Measurements from ENCODE around the gene SLC35A5.
"Not testable (repeated sequence)": the region's sequence is repeated elsewhere in the genome, so short reads cannot be mapped to it uniquely, and the experiment has no call there.

SLC35A5 gene

DNA sequence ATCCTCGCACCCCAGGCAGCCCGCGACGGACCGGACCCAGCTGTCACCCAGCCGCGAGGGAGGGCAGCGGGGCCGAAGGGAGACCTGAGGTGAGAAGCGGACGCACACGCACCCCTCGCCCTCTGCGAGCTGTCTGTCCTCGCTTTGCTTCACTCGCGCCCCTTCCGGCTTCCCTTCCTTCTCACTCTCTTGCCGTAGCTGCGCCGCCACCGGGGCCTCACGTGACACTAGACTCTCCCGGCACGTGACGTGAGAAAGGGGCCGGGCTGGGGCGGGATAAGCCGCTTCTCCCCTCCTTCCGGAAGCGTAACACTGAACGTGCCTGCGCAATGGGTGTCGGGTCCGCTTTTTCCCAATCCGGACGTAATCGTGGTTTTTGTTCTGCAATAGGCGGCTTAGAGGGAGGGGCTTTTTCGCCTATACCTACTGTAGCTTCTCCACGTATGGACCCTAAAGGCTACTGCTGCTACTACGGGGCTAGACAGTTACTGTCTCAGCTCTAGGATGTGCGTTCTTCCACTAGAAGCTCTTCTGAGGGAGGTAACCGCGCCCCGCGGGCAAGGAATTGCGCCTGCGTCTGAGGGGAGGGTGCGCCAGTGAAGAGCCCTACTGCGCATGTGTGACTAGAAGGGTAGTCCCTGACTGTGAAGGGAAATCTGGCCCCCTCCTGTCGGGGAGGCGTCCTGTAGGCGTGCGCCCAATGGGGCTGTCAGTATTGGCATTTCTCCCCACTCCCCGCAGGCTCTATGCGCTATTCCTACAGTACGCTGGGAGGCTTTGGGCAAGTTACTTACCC is at the start of gene SLC35A5, which contains the start of gene ATG3:
Gene SLC35A5, plus strand, starts transcription at position 312 of the 796 bp plus-strand sequence. CDS start 1,359 bp downstream, outside the sequence.
Gene ATG3, minus strand, starts transcription at position 229 of the 796 bp plus-strand sequence. CDS start 434 bp downstream, outside the sequence.
- in situ Hi-C loops (cut with HindIII; ENCODE audit: low sequenced_read_pairs): no loop called here

DNA sequence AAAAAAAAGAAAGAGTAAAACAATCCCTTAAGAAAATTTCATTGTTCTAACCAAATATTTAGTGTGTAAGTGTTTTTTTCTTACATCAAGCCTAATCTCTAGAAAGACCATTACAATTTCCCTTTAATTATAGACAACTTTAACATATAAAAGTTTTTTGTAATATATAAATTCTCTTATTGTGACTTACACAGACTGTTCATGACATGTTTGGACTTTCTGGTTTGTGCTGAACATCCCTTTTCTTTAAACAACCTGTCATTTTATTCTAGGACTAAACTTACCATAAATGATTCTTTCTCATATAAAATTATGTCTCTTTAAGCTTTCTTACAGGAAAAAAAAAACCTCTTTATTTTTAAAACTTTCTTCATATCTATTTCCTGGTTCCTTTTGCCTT is 49.5 kb upstream of the SLC35A5 start:
- in situ Hi-C loops (cut with HindIII; ENCODE audit: low sequenced_read_pairs): loop anchor here (25.0 kb wide), 1 partner anchor 200 kb away; no protein-coding TSS in a partner anchor

DNA sequence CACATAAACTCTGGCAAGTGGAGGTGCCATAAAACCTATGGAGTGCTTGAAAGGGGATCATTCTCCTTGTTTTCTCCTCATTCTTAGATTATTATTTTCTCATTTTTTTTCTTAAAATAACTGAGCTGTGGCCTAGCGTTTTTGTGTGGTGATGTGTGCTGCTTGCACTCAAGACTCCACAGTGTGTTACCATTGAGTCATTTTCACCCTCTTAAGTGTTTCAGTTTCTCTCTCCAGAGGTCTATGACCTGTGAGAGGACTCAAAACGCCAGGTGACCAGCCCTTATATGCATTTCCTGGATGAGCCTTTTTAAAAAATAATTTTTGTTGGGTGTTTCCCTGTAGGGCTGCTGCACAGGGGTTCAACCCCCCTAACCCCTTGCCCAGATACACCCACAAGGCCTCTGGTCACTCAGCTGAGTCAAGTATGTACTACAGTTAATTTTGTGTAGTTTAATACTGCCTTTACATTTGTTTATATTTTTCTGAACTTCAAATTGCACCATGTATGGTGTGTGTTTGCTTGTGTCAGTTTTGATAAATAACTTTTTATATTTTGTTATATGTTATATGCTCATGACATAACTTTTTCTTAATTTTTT is 47.2 kb upstream of the SLC35A5 start:
- in situ Hi-C loops (cut with HindIII; ENCODE audit: low sequenced_read_pairs): loop anchor here (25.0 kb wide), 1 partner anchor 202 kb away; no protein-coding TSS in a partner anchor

- in situ Hi-C loops (cut with HindIII; ENCODE audit: low sequenced_read_pairs): loop anchor here (25.0 kb wide), 1 partner anchor 207 kb away; no protein-coding TSS in a partner anchor
Measured at GRCh38 chr3:112518970-112519369, 42.9 kb upstream of the SLC35A5 start.

DNA sequence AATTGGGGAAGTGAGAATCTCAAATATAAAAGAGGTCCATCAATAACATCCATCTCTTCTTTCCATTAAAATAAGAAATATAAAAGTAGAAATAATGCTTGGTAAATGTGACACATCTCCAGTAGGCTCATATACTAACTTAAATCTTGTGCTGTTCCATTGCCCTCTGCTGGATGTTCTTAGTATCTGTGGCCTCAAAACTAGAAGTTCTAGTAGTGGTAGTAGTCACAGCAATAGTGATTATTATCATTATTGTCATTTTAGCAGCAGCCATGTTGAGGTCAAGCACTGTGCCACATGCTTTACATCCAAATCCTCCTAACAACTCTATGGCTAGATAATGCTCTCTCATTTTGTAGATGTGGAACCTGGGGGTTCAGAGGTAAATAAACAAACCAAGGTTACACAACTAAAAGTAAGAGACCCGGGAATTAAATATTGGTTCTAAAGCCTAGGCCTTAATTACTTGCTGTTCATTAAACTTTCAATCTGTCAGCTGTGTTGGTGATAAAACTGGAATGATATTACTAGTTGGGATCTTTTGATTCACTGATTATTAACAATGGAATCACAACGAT is 42.3 kb upstream of the SLC35A5 start:
- in situ Hi-C loops (cut with HindIII; ENCODE audit: low sequenced_read_pairs): loop anchor here (25.0 kb wide), 1 partner anchor 207 kb away; no protein-coding TSS in a partner anchor

DNA sequence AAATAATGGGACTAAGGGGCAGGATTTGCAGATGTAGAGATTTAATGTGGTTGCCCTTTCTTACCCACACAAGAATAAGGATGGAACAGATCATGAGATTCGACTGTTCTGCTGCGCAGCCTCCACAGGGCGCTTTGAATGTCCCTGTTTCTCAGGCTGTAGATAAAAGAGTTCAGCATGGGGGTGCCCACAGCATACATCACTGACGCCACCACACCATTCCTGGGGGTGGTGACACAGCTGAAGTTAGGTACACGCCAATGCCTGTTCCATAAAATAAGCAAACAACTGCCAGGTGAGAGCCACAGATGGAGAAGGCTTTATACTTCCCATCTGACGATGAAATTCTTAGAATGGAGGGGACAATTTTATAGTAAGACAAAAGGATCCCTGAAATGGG is 37.7 kb upstream of the SLC35A5 start:
- in situ Hi-C loops (cut with HindIII; ENCODE audit: low sequenced_read_pairs): loop anchor here (25.0 kb wide), 1 partner anchor 212 kb away; no protein-coding TSS in a partner anchor

GRCh38 chr3:112530573-112530972 is 31.3 kb upstream of the SLC35A5 start:
- in situ Hi-C loops (cut with HindIII; ENCODE audit: low sequenced_read_pairs): no loop called here

DNA sequence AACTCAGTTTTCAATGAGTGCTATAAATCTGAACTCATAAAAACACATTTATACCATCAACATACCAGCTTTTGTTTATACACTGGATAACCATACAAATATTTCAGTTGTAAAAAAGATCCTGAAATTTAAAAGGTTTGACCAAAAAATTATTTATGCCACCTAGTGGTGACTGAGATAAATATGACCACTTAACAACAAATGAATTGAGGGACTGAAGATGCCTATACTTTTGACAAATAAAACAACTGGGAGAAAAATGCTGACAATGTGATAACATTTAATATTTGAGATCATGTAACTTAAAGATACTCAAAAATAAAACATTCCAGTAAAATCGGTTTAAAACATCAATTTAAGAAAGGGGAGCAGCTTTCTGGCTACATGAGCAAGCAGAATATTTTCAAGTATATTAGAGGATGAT is 30.5 kb upstream of the SLC35A5 start:
- in situ Hi-C loops (cut with HindIII; ENCODE audit: low sequenced_read_pairs): no loop called here

GRCh38 chr3:112539825-112540650 is 21.8 kb upstream of the SLC35A5 start:
- in situ Hi-C loops (cut with HindIII; ENCODE audit: low sequenced_read_pairs): loop anchor here (5.0 kb wide), 1 partner anchor 33 kb away; no protein-coding TSS in a partner anchor

- in situ Hi-C loops (cut with HindIII; ENCODE audit: low sequenced_read_pairs): no loop called here
Measured at GRCh38 chr3:112546216-112546759, 15.6 kb upstream of the SLC35A5 start.

GRCh38 chr3:112550859-112551258 is 11.0 kb upstream of the SLC35A5 start:
- in situ Hi-C loops (cut with HindIII; ENCODE audit: low sequenced_read_pairs): no loop called here

GRCh38 chr3:112555535-112556170 is 6.2 kb upstream of the SLC35A5 start:
- in situ Hi-C loops (cut with HindIII; ENCODE audit: low sequenced_read_pairs): no loop called here

DNA sequence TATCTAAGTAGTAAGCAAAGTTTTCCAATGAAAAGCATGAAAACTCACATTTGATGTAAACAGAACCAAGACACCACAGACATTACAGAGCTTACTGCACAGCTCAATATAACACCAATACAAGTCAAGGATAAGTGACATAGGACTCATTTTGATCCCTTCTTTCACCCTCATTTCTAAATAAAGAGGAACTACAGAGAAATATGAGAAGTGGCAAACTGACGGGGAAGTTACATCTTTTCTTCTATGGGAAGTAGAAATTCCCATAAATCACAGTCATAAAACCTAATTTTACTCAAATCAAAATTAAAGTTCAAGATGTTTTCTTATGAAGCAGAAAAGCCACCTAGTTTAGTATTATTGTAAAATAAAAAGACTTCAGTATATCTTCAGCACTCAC is 3.9 kb upstream of the SLC35A5 start:
- in situ Hi-C loops (cut with HindIII; ENCODE audit: low sequenced_read_pairs): no loop called here

DNA sequence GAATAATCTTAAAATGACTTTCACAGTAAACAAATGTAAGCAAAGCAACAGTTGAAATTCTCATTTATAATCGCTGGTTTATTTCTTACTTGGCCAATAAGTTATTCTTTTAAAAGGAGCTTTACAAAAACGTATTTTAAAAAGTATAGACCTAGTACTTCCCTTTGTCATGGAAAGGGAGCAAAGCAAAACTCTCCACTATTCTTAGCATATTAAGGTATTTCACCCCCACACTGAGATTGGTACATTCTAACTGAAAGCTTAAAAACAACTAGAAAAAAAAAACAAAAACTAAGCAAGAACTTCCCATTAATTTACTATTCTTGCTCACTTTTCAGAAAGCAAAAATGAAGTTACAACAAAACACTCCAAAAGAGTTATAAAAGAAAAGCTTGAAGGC is 1.5 kb upstream of the SLC35A5 start:
- in situ Hi-C loops (cut with HindIII; ENCODE audit: low sequenced_read_pairs): no loop called here

DNA sequence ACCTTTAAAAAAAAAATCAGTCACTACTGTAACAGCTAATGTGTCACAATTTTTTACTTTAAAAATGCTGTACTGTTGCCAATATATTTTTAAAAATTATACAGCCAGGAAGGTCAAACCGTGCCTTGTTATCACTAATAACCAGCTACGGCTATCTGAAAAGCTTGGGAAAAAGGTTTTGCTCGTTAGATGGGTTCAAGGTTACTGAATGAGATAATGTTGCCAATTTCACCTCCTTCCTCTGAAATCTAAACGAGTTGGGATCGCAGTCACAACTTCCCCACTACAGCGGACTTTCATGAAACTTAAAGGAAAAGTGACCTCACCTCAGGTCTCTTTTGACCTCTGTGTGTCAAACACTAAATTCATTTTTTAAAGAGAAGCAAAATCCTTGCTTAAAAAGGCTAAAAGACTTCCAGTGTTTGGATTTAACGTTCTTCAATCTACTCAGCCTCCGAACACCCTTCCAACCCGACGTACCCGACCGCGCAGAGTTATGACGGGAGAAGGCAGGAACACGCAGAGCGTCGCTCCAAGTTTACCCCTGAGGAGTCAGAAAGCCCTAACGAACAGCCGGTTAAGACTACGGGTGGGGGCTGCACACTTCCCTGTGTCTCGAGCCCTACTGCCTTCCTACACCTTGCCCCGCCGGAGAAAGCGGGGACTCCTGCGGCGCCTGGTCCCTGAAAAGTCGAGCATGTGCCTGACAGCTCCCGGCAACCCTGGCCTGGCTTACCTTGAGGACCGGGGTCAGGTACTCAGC is 943 bp upstream of the SLC35A5 start:
- in situ Hi-C loops (cut with HindIII; ENCODE audit: low sequenced_read_pairs): no loop called here

GRCh38 chr3:112561484-112561733 is 436 bp upstream of the SLC35A5 start:
- in situ Hi-C loops (cut with HindIII; ENCODE audit: low sequenced_read_pairs): no loop called here

DNA sequence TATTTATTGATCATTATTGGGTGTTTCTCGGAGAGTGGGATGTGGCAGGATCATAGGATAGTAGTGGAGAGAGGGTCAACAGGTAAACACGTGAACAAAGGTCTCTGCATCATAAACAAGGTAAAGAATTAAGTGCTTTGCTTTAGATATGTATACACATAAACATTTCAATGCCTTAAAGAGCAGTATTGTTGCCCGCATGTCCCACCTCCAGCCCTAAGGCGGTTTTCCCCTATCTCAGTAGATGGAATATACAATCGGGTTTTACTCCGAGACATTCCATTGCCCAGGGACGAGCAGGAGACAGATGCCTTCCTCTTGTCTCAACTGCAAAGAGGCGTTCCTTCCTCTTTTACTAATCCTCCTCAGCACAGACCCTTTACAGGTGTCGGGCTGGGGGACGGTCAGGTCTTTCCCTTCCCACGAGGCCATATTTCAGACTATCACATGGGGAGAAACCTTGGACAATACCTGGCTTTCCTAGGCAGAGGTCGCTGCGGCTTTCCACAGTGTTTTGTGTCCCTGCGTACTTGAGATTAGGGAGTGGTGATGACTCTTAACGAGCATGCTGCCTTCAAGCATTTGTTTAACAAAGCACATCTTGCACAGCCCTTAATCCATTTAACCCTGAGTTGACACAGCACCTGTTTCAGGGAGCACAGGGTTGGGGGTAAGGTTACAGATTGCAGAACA is 2.5 kb downstream of the SLC35A5 start:
- in situ Hi-C loops (cut with HindIII; ENCODE audit: low sequenced_read_pairs): not testable (repeated sequence)

GRCh38 chr3:112564940-112565305 is 3.1 kb downstream of the SLC35A5 start:
- in situ Hi-C loops (cut with HindIII; ENCODE audit: low sequenced_read_pairs): no loop called here

GRCh38 chr3:112568642-112569041 is 6.8 kb downstream of the SLC35A5 start:
- in situ Hi-C loops (cut with HindIII; ENCODE audit: low sequenced_read_pairs): no loop called here

Data from endothelial cell of hepatic sinusoid (primary cell).